A549 (cell line): ENCODE data around the gene DVL1. TPM values are rescaled to one million over a fixed set of nuclear protein-coding genes. Genes with fewer than 3 reads are reported as not detected.
A peak's percentile ranks its signal among the peaks of the same experiment; 100 is the strongest.

Experiments used
- ATAC-seq, 2 experiments: fragments of 200-7000 bp in 1 of 2; fragments of >200 bp in 1 of 2; cut with Nextera tagmentation in 1 of 2; cut with Tn5 transposase in 1 of 2; 3 replicates each; pipeline versions ENCODE4 v1.8.0 to v1.9.1; 2018 to 2020; ENCODE audit warnings: mild to moderate bottlenecking in 1 of 2, moderate library complexity in 1 of 2
- CTCF ChIA-PET: fragments of 300-600 bp; sonication (Branson Sonifier 250); formaldehyde crosslinking; extraction: SDS; loops from one replicate; lab custom pipeline; 2021; ENCODE audit warnings: antibody characterized with exemption, inconsistent platforms; lab: Yijun Ruan, JAX
- POLR2A ChIA-PET: fragments of 350-600 bp; formaldehyde crosslinking; extraction: SDS; loops from one replicate; lab custom pipeline; 2021; ENCODE audit warnings: antibody characterized with exemption, inconsistent platforms; lab: Yijun Ruan, JAX
- DNase-seq, 2 experiments: peaks; one replicate each; pipeline versions ENCODE4 v3.0.0 to v3.0.0-alpha.2; 2011 to 2016; ENCODE audit warnings: low read depth in 1 of 2, low spot score in 1 of 2
- FAIRE-seq: peaks from 2 replicates; lab custom pipeline; 2011; peaks lifted over from hg19 to GRCh38; lab: Jason Lieb, UNC
- H3K27ac ChIP-seq, 2 experiments: fragments of >200 bp; sonication (Bioruptor Twin); formaldehyde crosslinking; 3 replicates each; pipeline ENCODE4 v1.5.1; 2016 to 2017
- H3K4me1 ChIP-seq: fragments of >200 bp; sonication (Bioruptor Twin); formaldehyde crosslinking; 3 replicates; pipeline ENCODE4 v1.6.1; 2016
- H3K4me2 ChIP-seq: fragments of >200 bp; sonication (Bioruptor Twin); formaldehyde crosslinking; 3 replicates; pipeline ENCODE4 v1.6.1; 2016
- H3K4me3 ChIP-seq: fragments of >200 bp; sonication (Bioruptor Twin); formaldehyde crosslinking; 3 replicates; pipeline ENCODE4 v1.5.1; 2016
- H3K9me3 ChIP-seq: fragments of >200 bp; sonication (Bioruptor Twin); formaldehyde crosslinking; 3 replicates; pipeline ENCODE4 v1.6.1; 2016
- BHLHE40 ChIP-seq: IDR thresholded peaks from 2 replicates; pipeline ENCODE4 v1.6.1; 2012; ENCODE audit warnings: low read depth, low read length, inconsistent platforms
- CTCF ChIP-seq: fragments of >200 bp; sonication (Bioruptor Twin); formaldehyde crosslinking; IDR thresholded peaks from 3 replicates; pipeline ENCODE4 v1.5.1; 2016
- ESRRA ChIP-seq: fragments of 150-350 bp; IDR thresholded peaks from 2 replicates; pipeline ENCODE4 v1.6.1; 2014; ENCODE audit warnings: mild to moderate bottlenecking, low read length, borderline replicate concordance
- GATA3 ChIP-seq: IDR thresholded peaks from 2 replicates; pipeline ENCODE4 v1.6.1; 2012; ENCODE audit warnings: borderline replicate concordance
- HDAC2 ChIP-seq: fragments of 200-600 bp; sonication (generic); IDR thresholded peaks from 2 replicates; pipeline ENCODE4 v1.6.1; 2016
- NPAS2 ChIP-seq: fragments of 250-450 bp; sonication (Bioruptor Pico); IDR thresholded peaks from 2 replicates; pipeline ENCODE4 v1.8.0; 2022; ENCODE audit warnings: mild to moderate bottlenecking, moderate library complexity, borderline replicate concordance
- NR3C1 ChIP-seq: fragments of >200 bp; sonication (Bioruptor Twin); formaldehyde crosslinking; IDR thresholded peaks from 3 replicates; pipeline ENCODE4 v1.6.1; 2017
- REST ChIP-seq: fragments of 200-600 bp; sonication (generic); IDR thresholded peaks from 2 replicates; pipeline ENCODE4 v1.6.1; 2016; ENCODE audit warnings: antibody characterized with exemption, mild to moderate bottlenecking, moderate library complexity
- SREBF2 ChIP-seq: fragments of 450-650 bp; IDR thresholded peaks from 2 replicates; pipeline ENCODE4 v1.6.1; 2014; ENCODE audit warnings: mild to moderate bottlenecking, moderate library complexity
- ZC3H11A ChIP-seq: fragments of 450-650 bp; IDR thresholded peaks from 2 replicates; pipeline ENCODE4 v1.6.1; 2014; ENCODE audit warnings: antibody characterized with exemption, mild to moderate bottlenecking
- ZFP36 ChIP-seq: fragments of 450-650 bp; IDR thresholded peaks from 2 replicates; pipeline ENCODE4 v1.6.1; 2014; ENCODE audit warnings: borderline replicate concordance; ENCODE audit not compliant: partially characterized antibody
- ZSCAN20 ChIP-seq: fragments of 250-450 bp; sonication (Bioruptor Pico); IDR thresholded peaks from 2 replicates; pipeline ENCODE4 v1.8.0; 2022; ENCODE audit warnings: mild to moderate bottlenecking, moderate library complexity
- WGBS: methylation state at CpG from one replicate; pipeline ENCODE4 v1.1.6; 2017; ENCODE audit errors: missing lambda C conversion rate; 5-methylcytosine and 5-hydroxymethylcytosine counted together
- polyA plus RNA-seq, 4 experiments: library from polyadenylated mRNA; depleted of rRNA in 3 of 4; stranded (reverse); fragments of >200 nt; fragmentation: RNase III in 1 of 4; extraction: RNeasy Plus Mini Kit Qiagen cat#74134 plus additional on column Dnase treatment in 1 of 4; gene quantifications; 2 replicates in 3 of 4; 3 replicates in 1 of 4; pipeline ENCODE4 v1.2.3, GENCODE V29; 2011 to 2017
- TF ChIP-seq, protein P1 (sequence below): IDR thresholded peaks from 2 replicates; pipeline ENCODE4 v1.6.1; 2012
- TF ChIP-seq, protein P2 (sequence below): fragments of 250-450 bp; sonication (Bioruptor Pico); IDR thresholded peaks from 2 replicates; pipeline ENCODE4 v1.5.0; 2020; ENCODE audit warnings: low read depth, mild to moderate bottlenecking, moderate library complexity

Gene DVL1
- polyA plus RNA-seq, 2 of the 4 experiments (the other 2 are of a cell fraction): 12.1 to 48.3 TPM

DNA sequence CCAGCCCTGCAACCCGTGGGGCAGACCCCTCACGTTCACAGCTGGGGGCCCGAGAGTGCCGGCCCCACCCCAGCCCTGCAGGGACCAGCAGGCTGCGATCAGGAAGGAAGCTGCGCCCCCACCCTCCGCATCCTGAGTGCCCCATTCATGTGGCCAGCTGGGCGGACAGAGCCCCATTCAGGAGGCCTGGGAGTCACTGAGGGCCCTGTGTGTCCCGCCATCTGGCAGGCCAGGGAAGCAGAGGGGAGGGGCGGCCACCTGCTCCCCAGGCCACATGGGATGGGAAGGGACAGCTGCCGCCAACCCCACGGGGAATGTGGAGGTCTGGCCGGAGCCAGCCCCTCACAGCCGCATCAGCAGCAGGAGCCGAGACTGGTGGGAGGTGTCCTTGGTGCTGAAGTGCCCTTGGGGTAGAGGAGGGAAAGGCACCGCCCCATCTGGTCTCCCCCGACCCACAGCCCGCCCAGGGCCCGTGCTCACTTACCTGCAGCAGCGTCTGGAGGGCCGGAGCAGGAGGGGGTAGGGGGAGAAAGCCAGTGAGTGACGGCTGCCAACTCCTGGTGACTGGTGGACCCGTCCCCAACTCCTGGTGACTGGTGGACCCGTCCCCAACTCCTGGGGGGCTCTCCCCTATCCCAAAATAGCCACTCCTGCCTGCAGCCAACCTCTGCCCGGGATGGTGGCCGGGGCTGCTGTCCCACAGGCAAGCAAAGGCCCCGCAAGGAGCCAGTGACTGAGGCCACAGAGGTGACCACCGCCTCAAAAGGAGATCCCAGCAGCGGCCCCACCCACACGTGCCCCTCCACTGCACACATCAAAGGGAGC, 50.1 kb downstream of the DVL1 start:
- 91% methylated on average over 13 of the region's 30 CpGs for WGBS
- DNase-seq (no peak), FAIRE-seq (no peak), ATAC-seq (no peak)
- POLR2A ChIA-PET: no interaction called here
- Histone ChIP-seq H3K4me3 (no peak overlapping the region), H3K4me2 (no peak overlapping the region), H3K9me3 (no peaks in the 10 kb centered on the region), H3K27ac (no peak overlapping the region), H3K4me1 (peaks cover 2% of the 10 kb centered on the region; the same call in 2 of the 3 replicates)
- CTCF ChIA-PET: interaction anchor here (1.0 to 2.8 kb wide), 3 partner anchors 8 to 235 kb away, joined by 3 to 18 read pairs (median 9); no protein-coding TSS in a partner anchor
- TF ChIP-seq NR3C1 (no peak), REST (peak; percentile 79)
- TF ChIP-seq, all 56 proteins: peak for 1

DNA sequence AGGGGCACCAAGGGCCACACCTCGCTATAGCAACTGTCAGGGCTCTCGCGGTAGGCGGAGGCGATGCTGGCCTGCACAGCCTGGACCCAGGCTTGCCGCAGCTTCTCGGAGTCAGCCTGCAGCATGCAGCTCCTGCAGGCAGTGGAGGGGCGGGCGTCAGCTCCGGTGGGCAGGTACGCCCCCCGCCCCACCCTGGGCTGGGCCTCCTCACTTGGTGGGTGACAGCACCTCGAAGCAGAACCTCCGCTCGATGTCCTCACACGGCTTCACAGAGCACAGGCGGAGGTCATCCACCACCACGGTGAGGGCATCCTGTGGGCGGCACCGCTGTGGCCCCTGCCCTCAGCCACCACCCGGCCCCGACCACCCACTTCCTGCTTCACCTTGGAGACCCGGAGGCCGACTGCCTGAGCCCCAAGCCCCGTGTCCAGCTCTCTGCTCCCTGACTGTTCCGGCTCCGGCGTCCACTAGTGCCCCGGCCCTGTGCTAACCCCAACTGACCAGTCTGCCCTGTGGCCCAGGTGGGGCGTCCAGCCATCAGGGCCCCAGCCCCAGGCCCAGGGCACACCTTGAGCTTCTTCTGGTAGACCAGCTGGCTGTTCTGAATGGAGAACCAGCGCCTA, 51.3 kb downstream of the DVL1 start:
- CTCF ChIA-PET: no interaction called here
- WGBS: 97% methylated on average over 6 of the region's 31 CpGs
- FAIRE-seq (no peak), DNase-seq (no peak), ATAC-seq (no peak)
- H3K9me3 ChIP-seq: no peaks in the 10 kb centered on the region
- POLR2A ChIA-PET: no interaction called here
- no peak overlapping the region for H3K4me2 ChIP-seq
- no peak overlapping the region for H3K4me3 ChIP-seq
- H3K27ac ChIP-seq: no peak overlapping the region
- TF ChIP-seq HDAC2: no peak
- TF ChIP-seq NR3C1: no peak
- no peak for TF ChIP-seq ESRRA
- no peak for TF ChIP-seq ZFP36
- TF ChIP-seq, protein P1, sequence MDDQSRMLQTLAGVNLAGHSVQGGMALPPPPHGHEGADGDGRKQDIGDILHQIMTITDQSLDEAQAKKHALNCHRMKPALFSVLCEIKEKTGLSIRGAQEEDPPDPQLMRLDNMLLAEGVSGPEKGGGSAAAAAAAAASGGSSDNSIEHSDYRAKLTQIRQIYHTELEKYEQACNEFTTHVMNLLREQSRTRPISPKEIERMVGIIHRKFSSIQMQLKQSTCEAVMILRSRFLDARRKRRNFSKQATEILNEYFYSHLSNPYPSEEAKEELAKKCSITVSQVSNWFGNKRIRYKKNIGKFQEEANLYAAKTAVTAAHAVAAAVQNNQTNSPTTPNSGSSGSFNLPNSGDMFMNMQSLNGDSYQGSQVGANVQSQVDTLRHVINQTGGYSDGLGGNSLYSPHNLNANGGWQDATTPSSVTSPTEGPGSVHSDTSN: no peak
- TF ChIP-seq, protein P2, sequence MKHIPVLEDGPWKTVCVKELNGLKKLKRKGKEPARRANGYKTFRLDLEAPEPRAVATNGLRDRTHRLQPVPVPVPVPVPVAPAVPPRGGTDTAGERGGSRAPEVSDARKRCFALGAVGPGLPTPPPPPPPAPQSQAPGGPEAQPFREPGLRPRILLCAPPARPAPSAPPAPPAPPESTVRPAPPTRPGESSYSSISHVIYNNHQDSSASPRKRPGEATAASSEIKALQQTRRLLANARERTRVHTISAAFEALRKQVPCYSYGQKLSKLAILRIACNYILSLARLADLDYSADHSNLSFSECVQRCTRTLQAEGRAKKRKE (CRISPR knock-in tag): no peak
- no peak for TF ChIP-seq ZSCAN20 (CRISPR knock-in tag)
- TF ChIP-seq NPAS2 (CRISPR knock-in tag): no peak
- H3K4me1 ChIP-seq: no peaks in the 10 kb centered on the region

- no peak overlapping the region for H3K27ac ChIP-seq
- CTCF ChIA-PET: interaction anchor here (0.8 to 3.7 kb wide), 2 partner anchors 9 to 174 kb away, joined by 3 to 17 read pairs; no protein-coding TSS in a partner anchor
- WGBS: 95% methylated on average over 43 of the region's 62 CpGs
- DNase-seq: no peak
- no peak for ATAC-seq
- no peak overlapping the region for H3K4me2 ChIP-seq
- POLR2A ChIA-PET: no interaction called here
- H3K4me1 ChIP-seq: no peaks in the 10 kb centered on the region
- FAIRE-seq: no peak
- TF ChIP-seq BHLHE40 (no peak), CTCF (no peak), ZC3H11A (no peak), SREBF2 (no peak), GATA3 (no peak), NPAS2 (CRISPR knock-in tag) (no peak)
- TF ChIP-seq, all 56 proteins: peak for 0
- no peaks in the 10 kb centered on the region for H3K9me3 ChIP-seq
- no peak overlapping the region for H3K4me3 ChIP-seq
Measured at GRCh38 chr1:1296070-1297061, 52.9 kb downstream of the DVL1 start.
